Heart left ventricle (tissue), 13 donors: Measurements from ENCODE around the gene GRIP1.

Experiments
- POLR2A ChIP-seq, 2 donors: fragments of 450-650 bp; IDR thresholded peaks; one replicate each; pipeline ENCODE4 v1.6.1; 2017; ENCODE audit warnings: antibody characterized with exemption in 2 of 2, mild to moderate bottlenecking in 2 of 2, moderate library complexity in 2 of 2
- TF ChIP-seq, protein P1 (sequence below), 12 donors: fragments of 200-600 bp; sonication (generic) in 4 of 12; IDR thresholded peaks; one replicate each; pipeline versions ENCODE4 v1.5.0 to v1.8.0; 2018 to 2022; ENCODE audit warnings: antibody characterized with exemption in 12 of 12, mild to moderate bottlenecking in 5 of 12
- donor health status: ischemic (EF 13 %, LVEDD 7.1; RV severe dilation, severe dysfunction).
- donor health status: DM: no; HTN: yes; CAD: no.
- donor health status: DM: no; HTN: no; CAD: no.
- donor health status: ischemic (EF 25% LVEDD 6.9; RV normal size, moderate dysfunction).
- donor health status: ischemic (EF 25% LVEDD 5.7; RV mildly dilated, moderate dysfunction).
- donor health status: ischemic (EF 35%, LVEDD 5.7; RV mildly dilated, moderate dysfunction).
- donor health status: nonischemic (EF 11% LVEDD 7.7; RV severe dilation, severe dysfunction).
- donor health status: DM: yes; HTN: yes; CAD: no.
- donor health status: PGD.
- donor health status: ischemic (EF 29% LVEDD 5.4; RV normal size, mild dysfunction).
- donor health status: nonischemic (EF 23%, LVEDD 6.1; RV moderate dilation, normal function).

DNA sequence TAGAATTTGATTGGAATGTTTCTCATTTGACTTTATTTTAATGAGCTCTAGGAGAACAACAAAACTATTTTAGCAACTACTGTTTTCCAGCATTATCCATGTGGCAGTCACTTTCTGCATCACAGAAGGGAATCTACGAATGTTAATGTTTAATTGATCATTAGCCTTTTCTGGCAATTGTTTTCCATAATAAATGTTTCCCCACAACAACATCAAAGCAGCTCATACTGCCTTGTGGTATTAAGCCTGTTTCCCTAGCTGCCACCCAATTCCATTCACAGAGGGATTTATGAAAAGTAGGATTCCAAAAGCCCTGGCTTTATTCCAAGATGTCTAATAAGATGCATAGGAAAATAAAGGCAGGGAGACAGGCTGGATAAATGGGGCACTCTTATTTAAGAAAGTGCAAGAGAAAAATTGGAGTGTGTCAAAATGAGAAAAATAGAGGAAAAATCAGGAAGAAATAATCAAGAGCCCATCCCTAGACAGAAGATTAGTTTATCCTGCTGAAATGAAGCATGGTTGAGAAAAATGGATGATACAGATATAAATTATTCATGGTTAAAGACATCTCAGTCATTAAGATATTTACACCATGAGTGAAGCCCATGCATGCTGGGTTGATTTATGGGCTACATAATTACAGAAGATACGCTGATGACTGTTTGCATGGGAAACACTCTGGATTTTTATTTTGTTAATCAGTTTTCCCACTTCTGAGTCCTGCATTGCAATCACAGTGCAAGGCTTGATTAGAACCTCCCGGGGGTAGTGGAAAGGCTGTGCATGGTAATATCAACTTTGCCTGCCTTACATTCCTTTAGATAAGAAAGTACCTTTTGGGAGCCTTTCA is 196.3 kb downstream of the GRIP1 start:
- TF ChIP-seq, protein P1, sequence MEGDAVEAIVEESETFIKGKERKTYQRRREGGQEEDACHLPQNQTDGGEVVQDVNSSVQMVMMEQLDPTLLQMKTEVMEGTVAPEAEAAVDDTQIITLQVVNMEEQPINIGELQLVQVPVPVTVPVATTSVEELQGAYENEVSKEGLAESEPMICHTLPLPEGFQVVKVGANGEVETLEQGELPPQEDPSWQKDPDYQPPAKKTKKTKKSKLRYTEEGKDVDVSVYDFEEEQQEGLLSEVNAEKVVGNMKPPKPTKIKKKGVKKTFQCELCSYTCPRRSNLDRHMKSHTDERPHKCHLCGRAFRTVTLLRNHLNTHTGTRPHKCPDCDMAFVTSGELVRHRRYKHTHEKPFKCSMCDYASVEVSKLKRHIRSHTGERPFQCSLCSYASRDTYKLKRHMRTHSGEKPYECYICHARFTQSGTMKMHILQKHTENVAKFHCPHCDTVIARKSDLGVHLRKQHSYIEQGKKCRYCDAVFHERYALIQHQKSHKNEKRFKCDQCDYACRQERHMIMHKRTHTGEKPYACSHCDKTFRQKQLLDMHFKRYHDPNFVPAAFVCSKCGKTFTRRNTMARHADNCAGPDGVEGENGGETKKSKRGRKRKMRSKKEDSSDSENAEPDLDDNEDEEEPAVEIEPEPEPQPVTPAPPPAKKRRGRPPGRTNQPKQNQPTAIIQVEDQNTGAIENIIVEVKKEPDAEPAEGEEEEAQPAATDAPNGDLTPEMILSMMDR (IDR thresholded peaks at IDR 0.05): no peak
- TF ChIP-seq POLR2A (IDR thresholded peaks at IDR 0.05): no peak
